Measurements from ENCODE around the gene ATP8B4. TPM values are rescaled to one million over a fixed set of nuclear protein-coding genes. Genes with fewer than 3 reads are reported as not detected.
"Not testable (repeated sequence)": the region's sequence is repeated elsewhere in the genome, so short reads cannot be mapped to it uniquely, and the experiment has no call there.

Gene ATP8B4
- total RNA-seq, 1 donor from 2014 or later, result not detected

DNA sequence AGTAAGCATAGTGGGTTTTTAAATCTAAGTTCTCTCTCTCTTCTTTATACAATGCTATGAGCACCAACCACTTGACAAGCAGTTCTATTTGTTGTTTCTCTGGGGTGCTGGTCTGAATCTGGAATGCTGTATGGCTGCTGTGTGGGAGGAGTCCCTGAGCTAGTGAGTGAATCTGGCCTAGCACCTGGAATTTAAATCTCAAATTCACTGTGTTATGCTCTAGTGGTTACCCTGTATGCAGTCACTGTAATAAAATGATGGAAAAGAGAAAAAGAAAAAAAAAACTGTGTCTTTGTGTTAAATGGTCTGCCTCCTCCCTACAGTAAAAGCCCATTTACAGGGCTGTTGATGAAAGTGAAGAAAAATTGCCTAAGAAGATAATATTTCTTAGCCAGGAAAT, 155.0 kb downstream of the ATP8B4 start:
- Mint-ChIP-seq H3K9me3 (no peaks in the 10 kb centered on the region), H3K27me3 (ENCODE audit: low read depth) (no peaks in the 10 kb centered on the region), H3K4me3 (no peak overlapping the region)

DNA sequence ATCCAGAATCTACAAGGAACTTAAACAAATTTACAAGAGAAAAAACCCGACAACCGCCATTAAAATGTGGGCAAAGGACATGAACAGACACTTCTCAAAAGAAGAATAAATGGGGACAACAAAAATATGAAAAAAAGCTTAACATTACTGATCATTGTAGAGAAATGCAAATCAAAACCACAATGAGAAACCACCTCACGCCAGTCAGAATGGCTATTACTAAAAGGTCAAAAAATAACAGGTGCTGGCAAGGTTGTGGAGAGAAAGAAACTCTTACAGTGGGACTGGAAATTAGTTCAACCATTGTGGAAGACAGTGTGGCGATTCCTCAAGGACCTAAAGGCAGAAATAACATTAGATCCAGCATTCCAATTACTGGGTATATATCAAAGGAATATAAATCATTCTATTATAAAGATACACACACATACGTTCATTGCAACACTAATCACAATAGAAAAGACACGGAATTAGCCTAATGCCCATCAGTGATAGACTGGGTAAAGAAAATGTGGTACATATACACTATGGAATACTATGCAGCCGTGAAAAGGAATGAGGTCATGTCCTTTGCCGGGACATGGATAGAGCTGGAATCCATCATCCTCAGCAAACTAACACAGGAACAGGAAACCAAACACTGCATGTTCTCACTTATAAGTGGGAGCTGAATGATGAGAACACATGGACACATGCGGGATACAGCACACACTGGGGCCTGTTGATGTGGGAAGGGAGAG, 155.8 kb downstream of the ATP8B4 start:
- not testable (repeated sequence) for H3K4me1 Mint-ChIP-seq; DNase-seq (ENCODE audit: low read depth, low spot score); H3K9me3 Mint-ChIP-seq; H3K27me3 Mint-ChIP-seq (ENCODE audit: low read depth); H3K36me3 Mint-ChIP-seq (ENCODE audit: low read depth); H3K4me3 Mint-ChIP-seq; H3K27ac Mint-ChIP-seq (ENCODE audit: unreplicated experiment)

More for the DNA sequence above, 155.0 kb downstream of the ATP8B4 start:
- TF ChIP-seq, protein P1, sequence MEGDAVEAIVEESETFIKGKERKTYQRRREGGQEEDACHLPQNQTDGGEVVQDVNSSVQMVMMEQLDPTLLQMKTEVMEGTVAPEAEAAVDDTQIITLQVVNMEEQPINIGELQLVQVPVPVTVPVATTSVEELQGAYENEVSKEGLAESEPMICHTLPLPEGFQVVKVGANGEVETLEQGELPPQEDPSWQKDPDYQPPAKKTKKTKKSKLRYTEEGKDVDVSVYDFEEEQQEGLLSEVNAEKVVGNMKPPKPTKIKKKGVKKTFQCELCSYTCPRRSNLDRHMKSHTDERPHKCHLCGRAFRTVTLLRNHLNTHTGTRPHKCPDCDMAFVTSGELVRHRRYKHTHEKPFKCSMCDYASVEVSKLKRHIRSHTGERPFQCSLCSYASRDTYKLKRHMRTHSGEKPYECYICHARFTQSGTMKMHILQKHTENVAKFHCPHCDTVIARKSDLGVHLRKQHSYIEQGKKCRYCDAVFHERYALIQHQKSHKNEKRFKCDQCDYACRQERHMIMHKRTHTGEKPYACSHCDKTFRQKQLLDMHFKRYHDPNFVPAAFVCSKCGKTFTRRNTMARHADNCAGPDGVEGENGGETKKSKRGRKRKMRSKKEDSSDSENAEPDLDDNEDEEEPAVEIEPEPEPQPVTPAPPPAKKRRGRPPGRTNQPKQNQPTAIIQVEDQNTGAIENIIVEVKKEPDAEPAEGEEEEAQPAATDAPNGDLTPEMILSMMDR (conservative IDR thresholded peaks at IDR 0.05), result no peak
- Mint-ChIP-seq H3K27ac (ENCODE audit: unreplicated experiment) (no peak overlapping the region), H3K4me1 (no peaks in the 10 kb centered on the region), H3K36me3 (ENCODE audit: low read depth) (no peaks in the 10 kb centered on the region)
- DNase-seq (ENCODE audit: low read depth, low spot score), result no peak

DNA sequence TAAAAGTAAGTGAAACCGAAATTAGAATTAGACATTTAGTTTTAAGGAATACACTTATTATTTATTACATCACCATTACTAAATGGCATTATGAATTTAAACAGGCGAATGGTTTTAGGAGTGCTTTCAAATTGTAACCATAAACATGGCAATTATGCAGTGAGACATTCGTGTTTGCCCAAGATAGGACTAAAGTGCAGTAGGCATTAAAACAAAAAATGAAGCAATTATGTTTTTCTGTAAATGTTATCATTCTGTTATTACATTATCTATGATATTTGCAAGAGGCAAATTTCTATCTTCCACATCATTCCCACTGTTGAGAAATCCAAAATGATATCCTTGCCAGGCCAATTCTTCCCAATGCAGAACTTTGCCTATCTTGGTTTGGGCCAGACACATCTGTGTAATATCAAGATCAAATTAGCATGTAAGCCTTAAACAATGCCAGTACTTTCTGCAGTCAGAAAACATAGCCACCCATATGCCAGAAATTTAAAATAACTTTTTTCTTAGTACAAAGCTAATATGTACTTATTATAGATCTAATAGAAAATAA, 156.9 kb downstream of the ATP8B4 start:
- TF ChIP-seq, protein P1 (conservative IDR thresholded peaks at IDR 0.05), result no peak
- H3K4me3 Mint-ChIP-seq, result no peak overlapping the region
- H3K36me3 Mint-ChIP-seq (ENCODE audit: low read depth), result no peaks in the 10 kb centered on the region
- no peaks in the 10 kb centered on the region for H3K9me3 Mint-ChIP-seq
- no peaks in the 10 kb centered on the region for H3K27me3 Mint-ChIP-seq (ENCODE audit: low read depth)
- no peaks in the 10 kb centered on the region for H3K4me1 Mint-ChIP-seq
- no peak overlapping the region for H3K27ac Mint-ChIP-seq (ENCODE audit: unreplicated experiment)
- DNase-seq (ENCODE audit: low read depth, low spot score), result no peak

DNA sequence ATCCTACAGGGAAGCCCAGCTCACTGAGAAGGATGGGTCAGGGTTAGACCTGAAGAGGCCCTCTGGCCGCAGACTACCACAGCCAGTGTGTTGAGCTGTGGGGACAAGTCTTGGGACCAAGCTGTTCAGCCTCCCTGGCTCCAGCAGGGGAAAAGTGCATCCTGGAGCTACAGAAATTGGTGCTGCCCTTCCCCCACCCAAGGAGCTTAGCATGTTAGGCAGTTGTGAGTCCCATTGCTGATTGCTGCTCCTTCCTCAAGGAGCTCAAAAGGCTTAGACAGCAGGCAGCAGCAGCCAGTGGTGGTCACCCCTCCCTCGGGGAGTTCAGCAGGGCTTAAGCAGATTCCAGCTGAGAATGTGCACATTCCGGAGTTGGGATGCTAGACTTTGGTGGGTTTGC, 165.6 kb downstream of the ATP8B4 start:
- Mint-ChIP-seq H3K9me3 (peaks cover 16% of the 10 kb centered on the region), H3K27ac (ENCODE audit: unreplicated experiment) (no peak overlapping the region), H3K27me3 (ENCODE audit: low read depth) (no peaks in the 10 kb centered on the region), H3K36me3 (ENCODE audit: low read depth) (no peaks in the 10 kb centered on the region), H3K4me3 (no peak overlapping the region), H3K4me1 (no peaks in the 10 kb centered on the region)
- TF ChIP-seq, protein P1 (conservative IDR thresholded peaks at IDR 0.05), result no peak
- no peak for DNase-seq (ENCODE audit: low read depth, low spot score)

DNA sequence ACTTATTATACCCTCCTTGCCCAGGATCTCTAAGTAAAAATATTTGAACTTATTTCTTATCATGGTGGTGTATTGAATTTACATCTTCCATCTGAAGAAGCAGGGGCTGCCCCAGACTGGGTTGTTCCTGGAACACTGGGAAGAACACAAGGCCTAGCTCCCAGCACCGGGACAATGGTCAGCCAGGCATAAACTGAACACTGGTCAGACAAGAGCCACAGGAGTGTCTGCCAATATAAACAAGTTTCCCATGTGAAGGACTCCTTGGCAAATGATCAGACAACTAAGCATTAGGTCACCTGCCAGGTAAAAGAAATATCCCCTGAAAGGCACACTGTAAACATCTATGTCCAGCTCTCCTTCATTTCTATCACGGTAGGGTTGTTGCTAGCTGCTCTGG, 172.4 kb downstream of the ATP8B4 start:
- H3K36me3 Mint-ChIP-seq (ENCODE audit: low read depth), result peaks cover 4% of the 10 kb centered on the region
- no peak overlapping the region for H3K27ac Mint-ChIP-seq (ENCODE audit: unreplicated experiment)
- H3K9me3 Mint-ChIP-seq, result peaks cover 30% of the 10 kb centered on the region

DNA sequence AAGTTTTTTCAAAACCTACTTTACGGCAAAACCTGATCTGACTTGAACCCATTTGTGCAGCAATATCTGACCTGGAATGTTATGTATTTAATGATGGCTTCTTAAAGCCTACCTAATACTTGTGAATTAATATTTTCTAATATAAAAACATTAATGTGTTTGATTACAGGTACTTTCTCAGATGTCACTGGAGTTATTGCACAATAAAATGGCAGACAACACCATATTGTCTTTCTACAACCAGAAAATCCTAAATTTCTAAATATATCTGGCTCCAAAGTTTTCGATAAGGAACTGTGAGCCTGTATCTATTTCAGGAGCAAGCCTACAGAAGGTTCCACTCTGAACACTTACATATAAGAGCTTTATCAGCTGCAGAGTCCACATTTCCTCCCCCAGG, 184.5 kb downstream of the ATP8B4 start:
- Mint-ChIP-seq H3K9me3 (no peaks in the 10 kb centered on the region), H3K4me1 (no peaks in the 10 kb centered on the region), H3K4me3 (no peak overlapping the region), H3K27me3 (ENCODE audit: low read depth) (no peaks in the 10 kb centered on the region), H3K27ac (ENCODE audit: unreplicated experiment) (no peak overlapping the region), H3K36me3 (ENCODE audit: low read depth) (no peaks in the 10 kb centered on the region)
- DNase-seq (ENCODE audit: low read depth, low spot score), result no peak
- TF ChIP-seq, protein P1 (conservative IDR thresholded peaks at IDR 0.05), result no peak

More for the DNA sequence above, 172.4 kb downstream of the ATP8B4 start:
- no peak for DNase-seq (ENCODE audit: low read depth, low spot score)
- TF ChIP-seq, protein P1 (conservative IDR thresholded peaks at IDR 0.05), result no peak
- Mint-ChIP-seq H3K4me3 (no peak overlapping the region), H3K27me3 (ENCODE audit: low read depth) (peaks cover 3% of the 10 kb centered on the region), H3K4me1 (no peaks in the 10 kb centered on the region)

Measured in neural crest cell (in vitro differentiated cells).